GM18907 (cell line): ENCODE measurements around the gene OPALIN.

Source experiments
- ATAC-seq: cut with Tn5 transposase; IDR thresholded peaks from one replicate; pipeline ENCODE4 v1.9.1; 2021; ENCODE audit warnings: mild to moderate bottlenecking, moderate library complexity; ENCODE audit not compliant: unreplicated experiment

The OPALIN gene

GRCh38 chr10:96374639-96374984 lies 15.8 kb upstream of the OPALIN start:
- no peak for ATAC-seq

GRCh38 chr10:96374004-96374403 lies 15.2 kb upstream of the OPALIN start:
- no peak for ATAC-seq

GRCh38 chr10:96371356-96371755 lies 12.6 kb upstream of the OPALIN start:
- no peak for ATAC-seq

- ATAC-seq, result no peak
Measured at GRCh38 chr10:96370584-96371157, 11.9 kb upstream of the OPALIN start.

GRCh38 chr10:96369890-96370583 lies 11.2 kb upstream of the OPALIN start:
- no peak for ATAC-seq

GRCh38 chr10:96368971-96369370 lies 10.2 kb upstream of the OPALIN start:
- ATAC-seq, result no peak

GRCh38 chr10:96367470-96367869 lies 8.7 kb upstream of the OPALIN start:
- no peak for ATAC-seq

GRCh38 chr10:96366508-96366907 lies 7.7 kb upstream of the OPALIN start:
- ATAC-seq, result no peak

GRCh38 chr10:96365571-96365970 lies 6.8 kb upstream of the OPALIN start:
- ATAC-seq, result no peak

GRCh38 chr10:96360766-96361165 lies 2.0 kb upstream of the OPALIN start:
- ATAC-seq, result no peak

GRCh38 chr10:96360331-96360730 lies 1.5 kb upstream of the OPALIN start:
- ATAC-seq, result no peak

GRCh38 chr10:96359616-96360015 lies 814 bp upstream of the OPALIN start:
- no peak for ATAC-seq

- no peak for ATAC-seq
Measured at GRCh38 chr10:96357038-96357620, 1.7 kb downstream of the OPALIN start.

GRCh38 chr10:96352582-96352981 lies 6.2 kb downstream of the OPALIN start:
- no peak for ATAC-seq

GRCh38 chr10:96352027-96352426 lies 6.8 kb downstream of the OPALIN start:
- ATAC-seq, result no peak

- no peak for ATAC-seq
Measured at GRCh38 chr10:96346295-96346694, 12.5 kb downstream of the OPALIN start.

- ATAC-seq, result no peak
Measured at GRCh38 chr10:96345222-96345621, 13.6 kb downstream of the OPALIN start.

GRCh38 chr10:96344178-96344577 lies 14.6 kb downstream of the OPALIN start:
- no peak for ATAC-seq

- ATAC-seq, result no peak
Measured at GRCh38 chr10:96342402-96342801, 16.4 kb downstream of the OPALIN start.

GRCh38 chr10:96341219-96342182 lies 17.3 kb downstream of the OPALIN start:
- ATAC-seq, result no peak
